ENCODE data around the gene C9orf50.

Gene C9orf50

DNA sequence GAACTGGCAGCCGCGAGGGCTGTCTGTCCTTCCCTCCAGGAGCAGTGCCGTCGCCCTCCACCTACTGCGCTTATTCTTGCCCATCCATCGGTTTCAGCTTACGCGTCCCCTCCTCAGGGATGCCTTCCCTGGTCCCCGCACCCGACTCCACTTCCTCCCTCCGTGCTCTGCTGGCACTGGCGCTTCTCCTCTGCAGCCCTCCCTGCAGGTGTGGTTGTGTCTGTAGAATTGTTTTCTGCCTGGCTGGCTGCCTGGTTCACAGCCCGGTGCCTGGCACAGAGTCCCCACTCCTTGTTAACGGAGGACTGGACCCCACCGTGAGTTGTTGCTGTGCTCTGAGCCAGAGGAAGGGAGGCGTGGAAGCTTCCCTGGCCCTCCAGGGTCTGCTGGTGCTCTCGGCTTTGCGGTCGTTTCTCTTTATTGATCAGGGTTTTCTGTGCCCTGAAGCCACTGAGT is 10.8 kb upstream of the C9orf50 start:
- H3K4me3 ChIP-seq (ENCODE audit: low read depth, low read length) = no peak overlapping the region
- TF ChIP-seq, protein P1, sequence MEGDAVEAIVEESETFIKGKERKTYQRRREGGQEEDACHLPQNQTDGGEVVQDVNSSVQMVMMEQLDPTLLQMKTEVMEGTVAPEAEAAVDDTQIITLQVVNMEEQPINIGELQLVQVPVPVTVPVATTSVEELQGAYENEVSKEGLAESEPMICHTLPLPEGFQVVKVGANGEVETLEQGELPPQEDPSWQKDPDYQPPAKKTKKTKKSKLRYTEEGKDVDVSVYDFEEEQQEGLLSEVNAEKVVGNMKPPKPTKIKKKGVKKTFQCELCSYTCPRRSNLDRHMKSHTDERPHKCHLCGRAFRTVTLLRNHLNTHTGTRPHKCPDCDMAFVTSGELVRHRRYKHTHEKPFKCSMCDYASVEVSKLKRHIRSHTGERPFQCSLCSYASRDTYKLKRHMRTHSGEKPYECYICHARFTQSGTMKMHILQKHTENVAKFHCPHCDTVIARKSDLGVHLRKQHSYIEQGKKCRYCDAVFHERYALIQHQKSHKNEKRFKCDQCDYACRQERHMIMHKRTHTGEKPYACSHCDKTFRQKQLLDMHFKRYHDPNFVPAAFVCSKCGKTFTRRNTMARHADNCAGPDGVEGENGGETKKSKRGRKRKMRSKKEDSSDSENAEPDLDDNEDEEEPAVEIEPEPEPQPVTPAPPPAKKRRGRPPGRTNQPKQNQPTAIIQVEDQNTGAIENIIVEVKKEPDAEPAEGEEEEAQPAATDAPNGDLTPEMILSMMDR (conservative IDR thresholded peaks at IDR 0.05; ENCODE audit: low read depth, low read length) = no peak
- DNase-seq (ENCODE audit: low read depth) = no peak

DNA sequence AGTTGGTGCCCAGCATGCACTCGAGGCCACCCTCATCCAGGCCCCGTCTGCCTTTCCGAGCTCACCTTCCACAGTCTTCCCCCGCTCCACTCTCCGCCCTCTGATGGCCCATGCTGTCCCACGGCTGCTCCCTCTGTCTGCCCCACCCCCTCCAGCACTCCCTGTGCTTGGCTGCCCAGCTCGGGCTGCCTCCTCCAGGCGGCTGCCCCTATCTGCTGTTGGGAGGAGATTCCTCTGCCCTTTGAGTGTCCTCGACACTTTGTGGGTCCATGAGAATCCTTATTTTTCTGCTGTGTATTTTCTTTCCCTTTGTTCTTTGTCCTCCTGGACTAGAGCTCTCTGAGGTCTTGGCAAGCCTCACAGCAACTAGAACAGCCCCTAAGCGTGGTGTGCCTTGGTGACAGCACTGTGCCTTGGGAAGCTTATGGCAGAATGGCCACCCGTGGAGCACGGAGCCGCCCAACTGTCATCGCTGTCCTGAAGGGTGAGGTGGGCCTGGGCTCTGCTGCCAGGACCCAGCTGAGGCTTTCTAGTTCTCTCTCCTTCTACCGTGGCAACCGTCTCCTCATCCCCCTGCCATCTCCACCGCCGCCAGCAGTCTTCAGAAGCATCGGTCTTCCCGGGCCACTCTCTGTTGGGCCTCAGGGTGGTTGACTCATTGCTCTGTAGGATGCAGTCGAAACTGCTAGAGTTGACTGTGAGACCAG is 10.2 kb upstream of the C9orf50 start:
- peak; percentile 61 for DNase-seq (ENCODE audit: low read depth)
- TF ChIP-seq, protein P1 (conservative IDR thresholded peaks at IDR 0.05; ENCODE audit: low read depth, low read length) = no peak
- H3K4me3 ChIP-seq (ENCODE audit: low read depth, low read length) = no peak overlapping the region

DNA sequence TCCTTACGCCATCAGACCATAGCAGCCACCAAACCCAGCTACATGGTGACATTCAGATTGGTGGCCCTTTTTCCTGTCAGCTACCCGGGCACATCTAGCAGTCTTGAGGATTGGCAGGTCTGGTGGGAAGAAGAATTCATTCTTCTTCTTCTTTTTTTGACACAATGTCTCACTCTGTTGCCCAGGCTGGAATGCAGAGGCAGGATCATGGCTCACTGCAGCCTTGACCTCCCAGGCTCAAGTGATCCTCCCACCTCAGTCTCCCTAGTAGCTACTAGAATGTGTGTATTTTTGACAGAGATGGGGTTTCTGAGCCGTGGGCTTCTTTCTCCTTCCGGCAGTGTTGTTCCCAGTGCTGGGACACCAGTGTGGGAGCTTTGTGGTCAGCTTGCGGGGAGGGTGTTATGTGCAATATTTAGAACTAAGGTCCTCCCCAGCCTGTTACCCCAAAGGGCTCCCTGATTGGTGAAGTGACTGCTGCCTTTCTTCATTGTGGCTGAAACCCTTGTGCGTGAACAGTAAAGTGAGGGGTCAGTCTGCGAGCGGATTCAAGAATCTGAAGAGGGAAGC is 8.4 kb upstream of the C9orf50 start:
- DNase-seq (ENCODE audit: low read depth) = no peak
- TF ChIP-seq, protein P1 (conservative IDR thresholded peaks at IDR 0.05; ENCODE audit: low read depth, low read length) = no peak
- peak overlapping the region; percentile 88 for H3K4me3 ChIP-seq (ENCODE audit: low read depth, low read length)

DNA sequence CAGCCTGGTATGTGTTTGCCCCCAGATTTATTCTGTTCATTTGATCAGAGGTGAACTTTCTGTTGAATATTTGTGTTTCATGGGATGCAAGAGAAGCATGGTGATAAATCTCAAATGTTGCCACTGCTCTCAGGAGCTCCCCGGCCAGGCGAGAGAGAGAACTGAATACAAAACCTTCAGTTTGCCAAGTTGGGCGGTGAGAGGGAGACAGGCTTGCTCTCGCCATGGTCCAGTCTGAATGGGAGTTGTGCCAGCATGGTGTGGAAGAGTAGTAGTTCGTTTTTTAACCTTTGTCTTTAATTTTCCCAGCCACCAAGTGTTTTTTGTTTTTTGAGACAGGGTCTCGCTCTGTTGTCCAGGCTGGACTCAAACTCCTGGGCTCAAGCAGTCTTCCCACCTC is 7.8 kb upstream of the C9orf50 start:
- DNase-seq (ENCODE audit: low read depth) = peak; percentile 49
- TF ChIP-seq, protein P1 (conservative IDR thresholded peaks at IDR 0.05; ENCODE audit: low read depth, low read length) = peak; percentile 36
- peak overlapping the region; percentile 88 for H3K4me3 ChIP-seq (ENCODE audit: low read depth, low read length)

DNA sequence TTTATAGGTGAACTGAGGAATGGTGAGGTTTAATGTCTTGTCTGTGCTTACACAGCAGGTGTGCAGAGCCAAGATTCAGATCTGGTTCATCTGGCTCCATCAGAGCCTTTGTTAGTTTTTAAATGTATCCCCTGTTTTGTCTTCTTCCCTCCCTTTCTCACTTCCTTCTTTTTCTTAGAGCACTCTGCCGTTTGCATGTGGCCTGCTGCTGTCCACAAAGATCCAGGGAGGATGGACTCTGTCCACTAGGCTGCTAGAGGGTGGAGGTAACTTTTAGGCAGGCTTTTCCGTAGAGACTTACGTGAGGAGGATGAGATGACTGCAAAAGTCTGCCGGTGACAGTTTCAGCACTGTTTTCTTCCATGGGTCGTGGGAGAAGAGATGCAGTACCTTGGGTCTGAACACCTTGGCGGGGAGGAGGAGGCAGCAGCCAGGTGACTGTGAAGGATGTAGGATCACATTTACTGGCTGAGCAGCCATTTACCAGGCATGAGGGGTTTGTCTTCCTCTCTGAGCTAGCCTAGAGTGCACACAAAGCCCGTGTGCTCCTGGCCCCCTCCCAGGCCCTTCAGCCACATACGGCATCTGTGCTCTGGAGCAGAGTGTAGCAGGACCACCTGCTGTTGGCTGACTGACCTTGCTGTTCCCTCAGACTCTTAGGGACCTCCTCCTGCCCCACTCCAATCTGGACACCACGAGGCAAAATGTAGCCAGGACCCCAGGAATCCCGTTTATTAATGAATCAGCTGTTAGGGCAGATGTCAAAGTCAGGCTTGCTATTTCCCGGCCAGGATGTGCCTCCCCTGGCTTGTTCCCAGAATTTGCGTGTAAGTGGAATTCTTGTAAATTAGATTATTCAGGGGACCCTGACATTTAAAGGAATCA is 6.9 kb upstream of the C9orf50 start:
- TF ChIP-seq, protein P1 (conservative IDR thresholded peaks at IDR 0.05; ENCODE audit: low read depth, low read length) = no peak
- DNase-seq (ENCODE audit: low read depth) = peak; percentile 94
- peak overlapping the region; percentile 88 for H3K4me3 ChIP-seq (ENCODE audit: low read depth, low read length)

DNA sequence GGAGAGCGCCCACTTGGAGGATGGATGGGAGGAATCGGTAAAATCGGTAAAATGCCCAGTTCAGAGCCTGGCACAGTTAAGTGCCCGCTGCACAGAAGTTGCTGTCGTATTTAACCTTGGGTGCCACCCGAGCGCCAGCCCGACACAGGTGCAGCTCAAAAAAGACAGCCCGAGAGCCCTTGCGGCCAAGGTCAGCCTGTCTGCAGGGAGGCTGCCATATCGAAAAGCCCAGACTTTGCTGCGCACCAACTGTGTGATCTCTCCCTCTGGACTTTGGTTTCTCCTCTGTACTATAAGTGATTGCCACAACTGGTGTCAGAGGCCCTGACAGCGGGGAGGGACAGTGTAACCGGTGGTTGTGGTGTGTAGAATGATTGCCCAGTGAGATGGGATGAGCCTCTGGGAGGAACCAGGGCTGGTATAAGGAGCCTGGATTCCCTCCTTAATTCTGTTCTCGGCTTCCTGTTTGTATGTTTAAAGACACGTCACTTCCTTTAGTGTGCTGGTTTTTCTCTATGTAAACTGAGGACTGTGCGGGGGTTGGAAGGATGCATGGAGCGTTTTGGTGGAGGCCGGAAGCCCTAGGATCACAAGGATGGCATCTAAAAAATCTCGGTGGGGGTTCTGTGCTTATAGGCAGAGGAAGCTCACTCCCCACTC is 5.9 kb upstream of the C9orf50 start:
- peak; percentile 88 for DNase-seq (ENCODE audit: low read depth)
- peak overlapping the region; percentile 88 for H3K4me3 ChIP-seq (ENCODE audit: low read depth, low read length)
- TF ChIP-seq, protein P1 (conservative IDR thresholded peaks at IDR 0.05; ENCODE audit: low read depth, low read length) = peak; percentile 4
